Measurements from ENCODE around the gene GPR179.

- TF ChIP-seq CTCF (IDR thresholded peaks at IDR 0.05) (no peak), NFE2L1 (CRISPR knock-in tag; IDR thresholded peaks at IDR 0.05) (no peak), MYBL2 (CRISPR knock-in tag; IDR thresholded peaks at IDR 0.05) (no peak), USF1 (CRISPR knock-in tag; IDR thresholded peaks at IDR 0.05) (no peak), ZNF512 (CRISPR knock-in tag; IDR thresholded peaks at IDR 0.05; ENCODE audit: borderline replicate concordance) (no peak), ZNF281 (CRISPR knock-in tag; IDR thresholded peaks at IDR 0.05) (no peak), CREM (CRISPR knock-in tag; IDR thresholded peaks at IDR 0.05) (no peak)
Measured at GRCh38 chr17:38355251-38355650, 11.5 kb upstream of the GPR179 start.
